OCI-LY3 (cell line): Measurements from ENCODE around the gene BCR.

Source experiments
- H2AFZ ChIP-seq: fragments of 200-600, 300-600 bp; shearing (Covaris generic); 2 replicates; pipeline ENCODE4 v1.6.0; 2014; ENCODE audit warnings: antibody characterized with exemption, low read depth, low read length
- H3K27ac ChIP-seq: fragments of 200-600, 300-600 bp; sonication (generic); 2 replicates; pipeline ENCODE4 v1.5.1; 2014; ENCODE audit warnings: mild to moderate bottlenecking, low read length, moderate library complexity, mixed read lengths
- H3K27me3 ChIP-seq: fragments of 200-600, 300-600 bp; sonication (generic); 2 replicates; pipeline ENCODE4 v1.6.1; 2014; ENCODE audit warnings: low read depth, low read length, mixed read lengths
- H3K36me3 ChIP-seq: fragments of 200-600, 300-600 bp; sonication (generic); replicated peaks from 2 replicates; pipeline ENCODE3; 2014; ENCODE audit warnings: low read depth, low read length, mixed read lengths
- H3K4me1 ChIP-seq: fragments of 300-600, 200-600 bp; sonication (generic); 2 replicates; pipeline ENCODE4 v1.6.1; 2014; ENCODE audit warnings: low read length, mixed read lengths
- H3K4me2 ChIP-seq: fragments of 200-600, 300-600 bp; sonication (generic); 2 replicates; pipeline ENCODE4 v1.6.1; 2014; ENCODE audit warnings: low read length, mixed read lengths
- H3K4me3 ChIP-seq: fragments of 300-600, 200-600 bp; sonication (generic); 2 replicates; pipeline ENCODE4 v1.5.1; 2014; ENCODE audit warnings: antibody characterized with exemption, mild to moderate bottlenecking, low read length, moderate library complexity
- H3K79me2 ChIP-seq: fragments of 300-600, 200-600 bp; shearing (Covaris generic); 2 replicates; pipeline ENCODE4 v1.6.1; 2014; ENCODE audit warnings: mild to moderate bottlenecking, low read length, mixed read lengths
- H3K9ac ChIP-seq: fragments of 300-600, 200-600 bp; shearing (Covaris generic); 2 replicates; pipeline ENCODE4 v1.6.0; 2014; ENCODE audit warnings: mild to moderate bottlenecking, low read length, moderate library complexity
- H3K9me3 ChIP-seq: fragments of 200-600, 300-600 bp; shearing (Covaris generic); 2 replicates; pipeline ENCODE4 v1.6.1; 2014; ENCODE audit warnings: low read length, mixed read lengths; ENCODE audit not compliant: insufficient read depth
- H4K20me1 ChIP-seq: fragments of 200-600, 300-600 bp; sonication (generic); 2 replicates; pipeline ENCODE4 v1.6.1; 2016; ENCODE audit warnings: low read length, mixed read lengths; ENCODE audit not compliant: insufficient read depth
- CTCF ChIP-seq: fragments of 200-600, 300-600 bp; sonication (generic); IDR thresholded peaks from 2 replicates; pipeline ENCODE4 v1.5.1; 2014; ENCODE audit warnings: antibody characterized with exemption, low read length, low read depth
- EZH2phosphoT487 ChIP-seq: fragments of 200-600 bp; shearing (Covaris generic); IDR thresholded peaks from 2 replicates; pipeline ENCODE4 v1.6.1; 2018; ENCODE audit warnings: antibody characterized with exemption, mixed run types, low read depth

BCR gene

GRCh38 chr22:23258826-23259170 lies 78.5 kb downstream of the BCR start:
- Histone ChIP-seq H3K4me2 (no peak overlapping the region), H2AFZ (no peak overlapping the region)

DNA sequence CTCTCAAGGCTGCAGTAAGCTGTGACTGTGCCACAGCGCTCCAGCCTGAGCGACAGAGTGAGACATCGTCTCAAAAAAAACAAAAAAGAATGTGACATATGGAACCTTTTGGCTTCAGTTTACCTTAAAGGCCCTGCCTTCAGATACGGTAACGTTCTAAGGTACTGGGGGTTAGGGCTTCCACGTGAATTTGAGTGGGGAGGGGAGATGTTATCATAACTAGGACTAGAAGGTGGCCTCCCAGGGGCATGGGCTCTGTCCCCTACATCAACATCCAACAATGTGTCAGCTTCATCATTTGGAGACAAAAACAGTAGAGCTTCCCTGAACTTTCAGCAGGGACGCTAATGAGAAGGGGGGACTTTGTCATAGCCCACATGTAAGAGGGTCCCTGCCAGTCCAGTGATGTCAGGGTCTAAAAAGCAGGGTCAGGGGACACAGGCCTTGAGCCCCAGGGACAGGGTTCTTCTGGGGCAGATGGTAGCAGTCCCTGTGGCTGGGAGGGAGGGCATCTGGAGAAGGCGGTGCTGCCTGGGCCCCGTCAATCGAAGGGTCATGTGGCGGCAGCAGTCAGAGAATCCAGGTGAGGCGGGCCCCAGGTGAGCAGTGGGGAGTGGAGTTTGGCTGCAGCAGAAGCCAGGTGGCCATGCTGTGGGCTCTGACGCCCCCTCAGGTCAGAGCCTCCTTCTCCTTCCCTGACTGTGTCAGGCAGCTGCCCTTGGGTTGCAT lies 79.8 kb downstream of the BCR start:
- no peak overlapping the region for H3K4me2 ChIP-seq
- no peaks in the 10 kb centered on the region for H3K79me2 ChIP-seq
- no peak overlapping the region for H3K27ac ChIP-seq
- H3K4me1 ChIP-seq, result no peaks in the 10 kb centered on the region
- no peak overlapping the region for H3K9ac ChIP-seq
- H4K20me1 ChIP-seq, result 0 out of 2 replicates have a peak, but pooled peaks cover 4% of the 10 kb centered on the region
- H3K36me3 ChIP-seq, result no peaks in the 10 kb centered on the region
- TF ChIP-seq EZH2phosphoT487, result no peak
- TF ChIP-seq CTCF, result no peak
- no peak overlapping the region for H3K4me3 ChIP-seq
- H2AFZ ChIP-seq, result no peak overlapping the region
- no peaks in the 10 kb centered on the region for H3K27me3 ChIP-seq
- H3K9me3 ChIP-seq, result no peaks in the 10 kb centered on the region

More at GRCh38 chr22:23258826-23259170, 78.5 kb downstream of the BCR start:
- Histone ChIP-seq H3K79me2 (no peaks in the 10 kb centered on the region), H3K9ac (no peak overlapping the region), H3K36me3 (no peaks in the 10 kb centered on the region), H3K27ac (no peak overlapping the region), H4K20me1 (0 out of 2 replicates have a peak, but pooled peaks cover 4% of the 10 kb centered on the region), H3K4me1 (no peaks in the 10 kb centered on the region), H3K9me3 (no peaks in the 10 kb centered on the region), H3K4me3 (no peak overlapping the region), H3K27me3 (no peaks in the 10 kb centered on the region)
- TF ChIP-seq EZH2phosphoT487 (no peak), CTCF (no peak)

DNA sequence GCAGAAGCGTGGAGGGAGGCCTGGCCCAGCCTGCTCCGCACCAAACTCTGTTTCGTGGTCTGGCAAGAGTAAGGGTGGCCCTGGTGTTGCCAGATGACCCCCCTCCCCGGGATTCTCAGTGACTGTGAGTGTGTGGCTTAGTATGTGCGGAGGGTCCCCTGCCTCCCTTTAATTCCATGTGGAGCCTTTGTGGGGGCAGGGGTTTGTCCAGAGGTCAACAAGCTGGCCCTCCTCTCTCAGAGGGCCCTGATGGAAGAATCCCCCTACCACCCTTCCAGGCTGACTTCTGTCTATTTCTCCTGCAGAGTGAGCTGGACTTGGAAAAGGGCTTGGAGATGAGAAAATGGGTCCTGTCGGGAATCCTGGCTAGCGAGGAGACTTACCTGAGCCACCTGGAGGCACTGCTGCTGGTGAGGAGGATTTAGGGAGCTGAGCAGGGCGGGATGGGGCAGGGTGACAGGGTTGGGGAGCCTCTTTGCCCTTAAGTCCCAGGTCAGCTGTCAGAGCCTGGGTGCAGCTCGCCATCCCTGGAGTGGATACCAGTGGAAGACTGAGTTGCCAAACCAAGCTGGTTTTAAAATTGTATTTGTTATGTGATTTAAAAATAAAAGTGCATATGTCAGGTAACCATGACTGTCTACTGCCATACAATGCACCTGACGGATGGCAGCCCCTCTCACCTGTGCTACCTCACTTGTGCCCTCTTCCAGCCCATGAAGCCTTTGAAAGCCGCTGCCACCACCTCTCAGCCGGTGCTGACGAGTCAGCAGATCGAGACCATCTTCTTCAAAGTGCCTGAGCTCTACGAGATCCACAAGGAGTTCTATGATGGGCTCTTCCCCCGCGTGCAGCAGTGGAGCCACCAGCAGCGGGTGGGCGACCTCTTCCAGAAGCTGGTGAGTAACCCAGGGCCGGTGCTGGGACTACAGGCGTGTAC lies 80.6 kb downstream of the BCR start:
- Histone ChIP-seq H4K20me1 (0 out of 2 replicates have a peak, but pooled peaks cover 4% of the 10 kb centered on the region), H3K4me2 (no peak overlapping the region), H3K36me3 (no peaks in the 10 kb centered on the region), H3K27ac (no peak overlapping the region), H3K4me1 (no peaks in the 10 kb centered on the region), H3K4me3 (no peak overlapping the region), H3K27me3 (no peaks in the 10 kb centered on the region), H3K9ac (no peak overlapping the region), H3K79me2 (no peaks in the 10 kb centered on the region), H3K9me3 (no peaks in the 10 kb centered on the region), H2AFZ (no peak overlapping the region)
- no peak for TF ChIP-seq EZH2phosphoT487
- TF ChIP-seq CTCF, result no peak

DNA sequence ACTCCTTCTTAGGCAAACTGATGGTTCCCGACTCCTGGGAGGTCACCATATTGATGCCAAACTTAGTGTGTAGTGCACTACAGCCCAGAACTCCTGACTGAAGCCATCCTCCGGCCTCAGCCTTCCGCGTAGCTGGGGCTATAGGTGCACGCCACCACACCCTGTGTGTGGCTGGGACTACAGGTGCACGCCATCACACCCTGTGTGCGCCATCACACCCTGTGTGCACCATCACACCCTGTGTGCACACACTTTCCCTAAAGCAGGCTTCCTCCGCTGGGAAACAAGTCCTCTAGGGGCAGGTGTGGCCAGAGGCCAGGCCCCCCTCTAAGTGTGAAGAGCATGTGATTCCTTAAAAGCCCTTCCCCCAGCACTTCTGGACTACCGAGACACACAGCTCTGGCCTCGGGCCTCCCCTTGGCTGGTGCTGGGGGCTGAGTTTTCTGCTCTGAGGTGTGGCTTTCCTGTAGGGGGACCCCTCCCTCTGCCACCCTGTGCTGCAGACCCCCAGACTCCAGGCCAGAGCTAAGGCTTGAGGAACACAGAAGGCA lies 81.7 kb downstream of the BCR start:
- Histone ChIP-seq H3K9me3 (no peaks in the 10 kb centered on the region), H2AFZ (no peak overlapping the region), H3K27me3 (no peaks in the 10 kb centered on the region), H3K4me3 (no peak overlapping the region), H3K27ac (no peak overlapping the region), H3K36me3 (no peaks in the 10 kb centered on the region), H3K79me2 (no peaks in the 10 kb centered on the region), H3K9ac (no peak overlapping the region), H3K4me1 (no peaks in the 10 kb centered on the region), H4K20me1 (0 out of 2 replicates have a peak, but pooled peaks cover 4% of the 10 kb centered on the region), H3K4me2 (no peak overlapping the region)
- TF ChIP-seq CTCF, result no peak
- no peak for TF ChIP-seq EZH2phosphoT487
